ENCODE results near the gene MUCL3.
A peak's percentile ranks its signal among the peaks of the same experiment; 100 is the strongest.

The MUCL3 gene

DNA sequence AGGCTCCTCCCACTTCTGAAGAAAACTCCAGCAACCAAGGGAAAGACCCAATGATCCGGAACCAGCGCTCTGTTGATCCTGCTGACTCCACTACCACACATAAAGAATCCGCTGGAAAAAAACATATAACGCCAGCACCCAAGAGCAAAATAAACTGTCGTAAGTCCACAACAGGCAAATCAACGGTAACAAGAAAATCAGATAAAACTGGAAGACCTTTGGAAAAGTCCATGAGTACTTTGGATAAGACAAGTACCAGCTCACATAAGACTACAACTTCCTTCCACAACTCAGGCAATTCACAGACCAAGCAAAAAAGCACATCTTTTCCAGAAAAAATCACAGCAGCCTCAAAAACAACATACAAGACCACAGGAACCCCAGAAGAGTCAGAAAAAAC, 8.0 kb downstream of the MUCL3 start:
- no peaks in the 10 kb centered on the region for H3K36me3 ChIP-seq (ENCODE audit: insufficient read depth, low read length)
- no peaks in the 10 kb centered on the region for H3F3A ChIP-seq (ENCODE audit: insufficient read depth, low read length)
- H3K27ac ChIP-seq (ENCODE audit: low read depth, low read length, poor library complexity, severe bottlenecking): no peak overlapping the region
- H3K9me3 ChIP-seq (ENCODE audit: low read length): no peaks in the 10 kb centered on the region
- no peak overlapping the region for H3K4me3 ChIP-seq (ENCODE audit: low read depth, low read length, poor library complexity, severe bottlenecking)
- H3K4me2 ChIP-seq (ENCODE audit: low read length): no peak overlapping the region
- peaks cover 4% of the 10 kb centered on the region; the same call in 1 of the 2 replicates for H3K27me3 ChIP-seq (ENCODE audit: insufficient read depth, low read length)
- no peaks in the 10 kb centered on the region for H3K9me2 ChIP-seq (ENCODE audit: low read depth, low read length)
- no peak overlapping the region for H3K9ac ChIP-seq (ENCODE audit: low read length)
- TF ChIP-seq, protein P1, sequence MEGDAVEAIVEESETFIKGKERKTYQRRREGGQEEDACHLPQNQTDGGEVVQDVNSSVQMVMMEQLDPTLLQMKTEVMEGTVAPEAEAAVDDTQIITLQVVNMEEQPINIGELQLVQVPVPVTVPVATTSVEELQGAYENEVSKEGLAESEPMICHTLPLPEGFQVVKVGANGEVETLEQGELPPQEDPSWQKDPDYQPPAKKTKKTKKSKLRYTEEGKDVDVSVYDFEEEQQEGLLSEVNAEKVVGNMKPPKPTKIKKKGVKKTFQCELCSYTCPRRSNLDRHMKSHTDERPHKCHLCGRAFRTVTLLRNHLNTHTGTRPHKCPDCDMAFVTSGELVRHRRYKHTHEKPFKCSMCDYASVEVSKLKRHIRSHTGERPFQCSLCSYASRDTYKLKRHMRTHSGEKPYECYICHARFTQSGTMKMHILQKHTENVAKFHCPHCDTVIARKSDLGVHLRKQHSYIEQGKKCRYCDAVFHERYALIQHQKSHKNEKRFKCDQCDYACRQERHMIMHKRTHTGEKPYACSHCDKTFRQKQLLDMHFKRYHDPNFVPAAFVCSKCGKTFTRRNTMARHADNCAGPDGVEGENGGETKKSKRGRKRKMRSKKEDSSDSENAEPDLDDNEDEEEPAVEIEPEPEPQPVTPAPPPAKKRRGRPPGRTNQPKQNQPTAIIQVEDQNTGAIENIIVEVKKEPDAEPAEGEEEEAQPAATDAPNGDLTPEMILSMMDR (IDR thresholded peaks at IDR 0.05; ENCODE audit: low read length): no peak
- TF ChIP-seq EZH2 (IDR thresholded peaks at IDR 0.05; ENCODE audit: borderline replicate concordance, low read length): no peak
- H2AFZ ChIP-seq (ENCODE audit: low read length): no peak overlapping the region
- H4K20me1 ChIP-seq (ENCODE audit: insufficient read depth, low read length): no peaks in the 10 kb centered on the region
- no peaks in the 10 kb centered on the region for H3K4me1 ChIP-seq (ENCODE audit: insufficient read depth, low read length, severe bottlenecking)
- H3K79me2 ChIP-seq (ENCODE audit: insufficient read depth, low read length): no peaks in the 10 kb centered on the region

DNA sequence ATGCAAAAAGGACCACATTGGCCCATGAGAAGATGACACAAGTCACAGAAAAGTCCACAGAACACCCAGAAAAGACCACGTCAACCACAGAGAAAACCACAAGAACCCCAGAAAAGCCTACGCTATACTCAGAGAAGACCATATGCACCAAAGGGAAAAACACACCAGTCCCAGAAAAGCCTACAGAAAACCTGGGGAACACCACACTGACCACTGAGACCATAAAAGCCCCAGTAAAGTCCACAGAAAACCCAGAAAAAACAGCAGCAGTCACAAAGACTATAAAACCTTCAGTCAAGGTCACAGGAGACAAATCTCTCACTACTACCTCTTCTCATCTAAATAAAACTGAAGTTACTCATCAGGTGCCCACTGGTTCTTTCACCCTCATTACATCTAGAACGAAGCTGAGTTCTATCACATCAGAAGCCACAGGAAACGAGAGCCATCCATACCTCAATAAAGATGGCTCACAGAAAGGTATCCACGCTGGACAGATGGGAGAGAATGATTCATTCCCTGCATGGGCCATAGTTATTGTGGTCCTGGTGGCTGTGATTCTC, 11.2 kb downstream of the MUCL3 start:
- no peaks in the 10 kb centered on the region for H3F3A ChIP-seq (ENCODE audit: insufficient read depth, low read length)
- no peak overlapping the region for H3K4me2 ChIP-seq (ENCODE audit: low read length)
- H3K36me3 ChIP-seq (ENCODE audit: insufficient read depth, low read length): no peaks in the 10 kb centered on the region
- no peaks in the 10 kb centered on the region for H3K79me2 ChIP-seq (ENCODE audit: insufficient read depth, low read length)
- no peak overlapping the region for H2AFZ ChIP-seq (ENCODE audit: low read length)
- no peak overlapping the region for H3K9ac ChIP-seq (ENCODE audit: low read length)
- no peaks in the 10 kb centered on the region for H4K20me1 ChIP-seq (ENCODE audit: insufficient read depth, low read length)
- H3K9me3 ChIP-seq (ENCODE audit: low read length): no peaks in the 10 kb centered on the region
- H3K4me1 ChIP-seq (ENCODE audit: insufficient read depth, low read length, severe bottlenecking): peaks cover 13% of the 10 kb centered on the region
- no peaks in the 10 kb centered on the region for H3K9me2 ChIP-seq (ENCODE audit: low read depth, low read length)
- H3K27ac ChIP-seq (ENCODE audit: low read depth, low read length, poor library complexity, severe bottlenecking): no peak overlapping the region
- no peak overlapping the region for H3K4me3 ChIP-seq (ENCODE audit: low read depth, low read length, poor library complexity, severe bottlenecking)
- peaks cover 9% of the 10 kb centered on the region; the same call in 1 of the 2 replicates for H3K27me3 ChIP-seq (ENCODE audit: insufficient read depth, low read length)
- no peak for TF ChIP-seq EZH2 (IDR thresholded peaks at IDR 0.05; ENCODE audit: borderline replicate concordance, low read length)
- TF ChIP-seq, protein P1 (IDR thresholded peaks at IDR 0.05; ENCODE audit: low read length): no peak

DNA sequence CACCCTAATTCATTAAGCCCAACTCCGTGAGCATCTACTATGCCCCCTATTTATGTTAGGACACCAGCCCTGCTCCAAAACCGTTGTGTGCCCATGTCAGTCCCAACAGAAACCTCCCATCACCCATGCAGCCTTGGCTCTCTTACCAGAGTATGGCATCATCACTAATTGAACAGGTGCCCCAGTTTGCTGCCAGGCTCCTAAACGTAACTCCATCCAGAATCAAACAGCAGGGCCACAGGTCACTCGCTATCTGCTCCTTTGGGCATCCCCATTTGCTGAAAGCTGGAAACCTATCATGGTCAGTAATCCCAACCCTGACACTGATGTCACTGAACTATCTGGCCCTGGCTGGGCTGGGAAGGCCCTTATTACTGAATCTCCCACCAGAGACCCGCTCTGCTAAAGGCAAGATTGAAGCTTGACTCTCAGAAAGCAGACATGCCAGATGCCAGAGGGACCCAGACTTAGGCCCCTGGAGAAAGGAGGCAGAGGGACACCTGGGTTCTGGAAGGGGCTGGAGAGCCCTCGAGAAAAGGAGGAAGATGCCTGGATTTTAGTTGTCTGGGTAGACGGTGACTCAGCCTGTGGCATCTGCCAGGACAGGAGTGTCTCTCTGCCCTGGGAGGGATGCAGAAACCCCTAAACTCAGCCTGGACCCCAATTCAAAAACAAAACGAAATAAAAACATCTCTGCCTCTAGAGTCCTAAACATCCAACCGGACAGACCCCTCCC, 14.0 kb downstream of the MUCL3 start:
- peaks cover 13% of the 10 kb centered on the region for H3K4me1 ChIP-seq (ENCODE audit: insufficient read depth, low read length, severe bottlenecking)
- H4K20me1 ChIP-seq (ENCODE audit: insufficient read depth, low read length): no peaks in the 10 kb centered on the region
- no peak overlapping the region for H3K27ac ChIP-seq (ENCODE audit: low read depth, low read length, poor library complexity, severe bottlenecking)
- no peaks in the 10 kb centered on the region for H3K9me3 ChIP-seq (ENCODE audit: low read length)
- H3K9me2 ChIP-seq (ENCODE audit: low read depth, low read length): no peaks in the 10 kb centered on the region
- H3K36me3 ChIP-seq (ENCODE audit: insufficient read depth, low read length): no peaks in the 10 kb centered on the region
- no peaks in the 10 kb centered on the region for H3K79me2 ChIP-seq (ENCODE audit: insufficient read depth, low read length)
- H3K27me3 ChIP-seq (ENCODE audit: insufficient read depth, low read length): peaks cover 9% of the 10 kb centered on the region
- H3K9ac ChIP-seq (ENCODE audit: low read length): peak overlapping the region; percentile 42; the same call in 1 of the 2 replicates
- H3K4me3 ChIP-seq (ENCODE audit: low read depth, low read length, poor library complexity, severe bottlenecking): peak overlapping the region; percentile 54
- TF ChIP-seq, protein P1 (IDR thresholded peaks at IDR 0.05; ENCODE audit: low read length): no peak
- no peak for TF ChIP-seq EZH2 (IDR thresholded peaks at IDR 0.05; ENCODE audit: borderline replicate concordance, low read length)
- no peaks in the 10 kb centered on the region for H3F3A ChIP-seq (ENCODE audit: insufficient read depth, low read length)
- peak overlapping the region; percentile 76 for H3K4me2 ChIP-seq (ENCODE audit: low read length)
- peak overlapping the region; percentile 41; the same call in 1 of the 2 replicates for H2AFZ ChIP-seq (ENCODE audit: low read length)
